Right lobe of liver (tissue), 6 donors: Measurements from ENCODE around the gene HERPUD1. TPM values are rescaled to one million over a fixed set of nuclear protein-coding genes. Genes with fewer than 3 reads are reported as not detected.
"Not testable (repeated sequence)": the region's sequence is repeated elsewhere in the genome, so short reads cannot be mapped to it uniquely, and the experiment has no call there.

Source experiments
- ATAC-seq, 4 donors: fragments of 200-7000 bp; cut with Tn5 transposase; one replicate each; pipeline ENCODE4 v1.9.1; 2020; ENCODE audit warnings: mild to moderate bottlenecking in 4 of 4, moderate library complexity in 4 of 4
- DNase-seq, 3 donors: peaks; one replicate each; pipeline ENCODE4 v3.0.0-alpha.2; 2020
- H3K27ac ChIP-seq, 3 donors: fragments of 200-600 bp; one replicate each; pipeline ENCODE4 v1.8.0; 2022
- H3K27me3 ChIP-seq, 2 donors: fragments of 200-600 bp; one replicate each; pipeline ENCODE4 v1.8.0; 2022
- H3K36me3 ChIP-seq, 4 donors: fragments of 200-600 bp; sonication (generic) in 1 of 4; one replicate each; pipeline versions ENCODE4 v1.5.1 to v1.8.0; 2017 to 2022; ENCODE audit warnings: control low read depth in 1 of 4
- H3K4me1 ChIP-seq, 4 donors: fragments of 200-600 bp; sonication (generic) in 1 of 4; one replicate each; pipeline versions ENCODE4 v1.5.1 to v1.8.0; 2017 to 2022; ENCODE audit warnings: control low read depth in 1 of 4
- H3K4me3 ChIP-seq, 3 donors: fragments of 200-600 bp; one replicate each; pipeline ENCODE4 v1.8.0; 2022
- H3K9me3 ChIP-seq, 4 donors: fragments of 200-600 bp; sonication (generic) in 1 of 4; one replicate each; pipeline versions ENCODE4 v1.5.1 to v1.8.0; 2017 to 2022; ENCODE audit warnings: control low read depth in 1 of 4
- POLR2A ChIP-seq: fragments of 450-650 bp; IDR thresholded peaks from one replicate; pipeline ENCODE4 v1.6.1; 2017; ENCODE audit warnings: antibody characterized with exemption, mild to moderate bottlenecking
- WGBS: methylation state at CpG from one replicate; pipeline ENCODE4 v1.1.6; 2018; ENCODE audit warnings: low coverage, low lambda C conversion rate; ENCODE audit not compliant: insufficient coverage; ENCODE audit errors: missing lambda C conversion rate; 5-methylcytosine and 5-hydroxymethylcytosine counted together
- intact Hi-C, 2 donors: fragments of 100-400 bp; cut with DNase I; formaldehyde crosslinking; loops; one replicate each; pipeline versions ENCODE4 v1.11.2 to v1.14.1; 2022
- total RNA-seq, 6 experiments: library from RNA; depleted of rRNA in 2 of 6; stranded (reverse); fragments of >200 nt in 2 of 6; fragmentation: NEBNext Ultra II Directional in 3 of 6; extraction: Animal tissue kit (Norgen Biotek cat#: 25700) in 3 of 6; gene quantifications; one replicate each; pipeline versions ENCODE4 v1.1.0 to v1.2.4, GENCODE V29; 2016 to 2023
- TF ChIP-seq, protein P1 (sequence below), 4 donors: fragments of 200-600 bp in 3 of 4; fragments of 450-650 bp in 1 of 4; IDR thresholded peaks; one replicate each; pipeline versions ENCODE4 v1.5.1 to v1.8.0; 2016 to 2022; ENCODE audit warnings: antibody characterized with exemption in 4 of 4, mild to moderate bottlenecking in 2 of 4
- donor health status: DM: no; HTN: yes; CAD: no.
- donor health status: DM: no; HTN: no; CAD: no.
- donor health status: DM: no; HTN: no; CAD: no.
- donor health status: DM: no; HTN: yes; CAD: no.
- donor health status: DM: no; HTN: yes; CAD: no.

HERPUD1 gene
- total RNA-seq, 6 experiments from 2014 or later = 103 to 185 (median 133) TPM

DNA sequence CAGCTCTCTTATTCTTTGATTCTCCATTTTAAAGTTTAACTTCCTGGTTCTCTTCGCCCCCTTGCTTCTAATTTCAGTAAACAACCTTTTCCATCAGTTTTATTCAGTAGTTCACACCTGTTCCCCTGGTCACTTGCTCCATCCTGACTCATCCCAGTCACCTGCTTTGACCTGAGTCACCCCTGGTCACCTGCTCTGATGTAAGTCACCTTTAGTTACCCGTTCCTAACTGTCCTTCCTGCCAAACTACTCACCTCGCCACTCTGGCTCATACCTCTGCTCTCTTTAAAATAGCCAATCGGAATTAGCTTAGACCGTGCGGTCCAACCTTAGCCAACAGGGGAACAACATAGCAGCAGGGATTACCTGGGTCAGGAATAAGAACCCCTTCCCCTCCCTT, 52.7 kb downstream of the HERPUD1 start:
- DNase-seq (peak in 1 of 3 donors; percentile 47), ATAC-seq (peak in 1 of 4 donors; percentile 4)
- intact Hi-C loops = no loop called here
- Histone ChIP-seq H3K36me3 (no peaks in the 10 kb centered on the region), H3K27me3 (no peaks in the 10 kb centered on the region), H3K4me3 (no peak overlapping the region), H3K9me3 (no peaks in the 10 kb centered on the region), H3K27ac (peak overlapping the region in 1 of 3 donors; percentile 51), H3K4me1 (peaks cover 0 to 15% (median 3%) of the 10 kb centered on the region in 4 donors)
- TF ChIP-seq, protein P1, sequence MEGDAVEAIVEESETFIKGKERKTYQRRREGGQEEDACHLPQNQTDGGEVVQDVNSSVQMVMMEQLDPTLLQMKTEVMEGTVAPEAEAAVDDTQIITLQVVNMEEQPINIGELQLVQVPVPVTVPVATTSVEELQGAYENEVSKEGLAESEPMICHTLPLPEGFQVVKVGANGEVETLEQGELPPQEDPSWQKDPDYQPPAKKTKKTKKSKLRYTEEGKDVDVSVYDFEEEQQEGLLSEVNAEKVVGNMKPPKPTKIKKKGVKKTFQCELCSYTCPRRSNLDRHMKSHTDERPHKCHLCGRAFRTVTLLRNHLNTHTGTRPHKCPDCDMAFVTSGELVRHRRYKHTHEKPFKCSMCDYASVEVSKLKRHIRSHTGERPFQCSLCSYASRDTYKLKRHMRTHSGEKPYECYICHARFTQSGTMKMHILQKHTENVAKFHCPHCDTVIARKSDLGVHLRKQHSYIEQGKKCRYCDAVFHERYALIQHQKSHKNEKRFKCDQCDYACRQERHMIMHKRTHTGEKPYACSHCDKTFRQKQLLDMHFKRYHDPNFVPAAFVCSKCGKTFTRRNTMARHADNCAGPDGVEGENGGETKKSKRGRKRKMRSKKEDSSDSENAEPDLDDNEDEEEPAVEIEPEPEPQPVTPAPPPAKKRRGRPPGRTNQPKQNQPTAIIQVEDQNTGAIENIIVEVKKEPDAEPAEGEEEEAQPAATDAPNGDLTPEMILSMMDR (IDR thresholded peaks at IDR 0.05) = no peak
- TF ChIP-seq POLR2A = no peak
- WGBS = 62% methylated on average over 6 of the region's 6 CpGs

DNA sequence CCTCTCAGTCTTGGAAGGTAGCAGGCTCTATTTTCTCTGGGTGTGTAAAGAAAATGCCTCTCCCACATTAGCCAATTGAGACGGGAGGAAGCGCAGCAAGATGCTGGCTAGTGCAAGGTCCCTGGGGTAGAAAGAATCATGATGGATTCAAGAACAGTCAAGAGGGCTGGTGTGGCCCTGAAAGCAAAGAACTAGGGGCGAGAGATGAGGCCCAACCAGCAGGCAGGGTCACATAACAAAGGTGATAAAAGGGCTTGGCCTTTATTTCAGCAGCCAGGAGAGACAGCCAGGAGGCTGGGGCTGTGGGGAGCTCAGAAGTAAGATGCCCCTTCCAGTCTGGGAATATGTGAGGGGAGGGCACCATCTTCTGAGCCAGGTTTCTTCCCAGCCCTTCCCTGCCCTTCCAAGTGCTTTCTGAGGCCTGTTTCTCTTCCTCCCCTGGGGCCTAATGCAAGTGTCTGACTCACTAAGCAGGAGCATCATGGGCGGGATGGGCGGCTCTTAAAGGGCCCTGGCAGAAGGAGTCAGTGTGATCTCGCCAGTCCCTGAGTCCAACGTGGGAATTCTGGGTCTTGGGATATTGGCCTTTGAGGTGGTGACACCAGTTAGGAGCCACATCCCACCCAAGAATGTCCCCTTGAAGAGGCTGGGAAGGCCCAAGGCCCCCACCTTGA, 53.5 kb downstream of the HERPUD1 start:
- no peak for ATAC-seq

DNA sequence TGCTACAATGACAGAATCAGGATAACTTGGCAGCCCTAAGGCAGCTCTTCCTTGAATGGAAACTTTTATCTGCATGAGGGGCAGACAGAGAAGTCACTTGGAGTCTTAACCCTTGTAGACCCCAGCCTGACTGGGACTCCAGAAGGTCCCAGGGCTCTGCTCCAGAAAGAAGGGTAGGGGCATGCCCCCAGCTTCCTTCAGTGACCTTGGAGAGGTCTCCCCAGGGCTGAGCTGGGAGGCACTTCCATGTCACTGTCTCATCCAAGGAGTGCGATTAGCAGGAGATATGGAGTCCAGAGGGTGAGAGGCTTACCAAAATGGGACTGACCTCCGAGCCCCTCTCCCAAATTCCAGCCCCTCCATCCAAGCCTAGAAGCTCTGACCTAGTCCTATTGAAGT, 54.0 kb downstream of the HERPUD1 start:
- no CpG with 5 or more reads among the region's 2 CpGs for WGBS
- DNase-seq = no peak
- Histone ChIP-seq H3K4me1 (peaks cover 0 to 19% (median 0%) of the 10 kb centered on the region in 4 donors), H3K9me3 (no peaks in the 10 kb centered on the region), H3K36me3 (no peaks in the 10 kb centered on the region), H3K27me3 (no peaks in the 10 kb centered on the region), H3K4me3 (no peak overlapping the region), H3K27ac (no peak overlapping the region)
- intact Hi-C loops = no loop called here
- no peak for TF ChIP-seq POLR2A
- TF ChIP-seq, protein P1 (IDR thresholded peaks at IDR 0.05) = no peak
- ATAC-seq = no peak

More for the DNA sequence above, 53.5 kb downstream of the HERPUD1 start:
- H3K36me3 ChIP-seq = no peaks in the 10 kb centered on the region
- no peak for TF ChIP-seq POLR2A
- TF ChIP-seq, protein P1 (IDR thresholded peaks at IDR 0.05) = no peak
- H3K27ac ChIP-seq = peak overlapping the region in 1 of 3 donors; percentile 51
- intact Hi-C loops = no loop called here
- H3K27me3 ChIP-seq = no peaks in the 10 kb centered on the region
- H3K4me1 ChIP-seq = peaks cover 0 to 15% (median 0%) of the 10 kb centered on the region in 4 donors
- 97% methylated on average over 4 of the region's 7 CpGs for WGBS
- no peak overlapping the region for H3K4me3 ChIP-seq
- H3K9me3 ChIP-seq = no peaks in the 10 kb centered on the region
- DNase-seq = no peak

DNA sequence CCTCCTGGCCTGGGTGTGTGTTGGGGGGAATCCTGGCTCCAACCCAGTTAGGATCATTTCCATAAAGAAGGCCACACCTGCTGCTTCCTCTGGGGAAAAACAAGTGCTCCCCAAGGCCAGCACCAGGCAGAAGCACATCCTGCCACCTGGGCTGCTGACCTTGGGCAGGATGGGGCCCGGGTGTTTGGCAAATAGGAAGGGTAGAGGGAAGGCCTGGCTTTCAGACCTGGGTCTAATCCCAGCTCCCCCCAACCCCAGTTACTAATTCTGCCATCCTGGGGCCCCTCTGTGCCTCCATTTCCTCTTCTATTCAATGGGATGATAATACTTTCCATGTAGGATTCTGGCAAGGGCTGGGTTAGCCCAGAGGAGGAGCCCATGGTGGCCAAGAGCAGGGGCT, 54.4 kb downstream of the HERPUD1 start:
- Histone ChIP-seq H3K27me3 (no peaks in the 10 kb centered on the region), H3K27ac (no peak overlapping the region), H3K4me1 (peaks cover 0 to 19% (median 0%) of the 10 kb centered on the region in 4 donors), H3K36me3 (no peaks in the 10 kb centered on the region), H3K9me3 (no peaks in the 10 kb centered on the region), H3K4me3 (no peak overlapping the region)
- intact Hi-C loops = no loop called here
- no CpG with 5 or more reads among the region's 1 CpG for WGBS
- TF ChIP-seq, protein P1 (IDR thresholded peaks at IDR 0.05) = no peak
- DNase-seq (no peak), ATAC-seq (no peak)

DNA sequence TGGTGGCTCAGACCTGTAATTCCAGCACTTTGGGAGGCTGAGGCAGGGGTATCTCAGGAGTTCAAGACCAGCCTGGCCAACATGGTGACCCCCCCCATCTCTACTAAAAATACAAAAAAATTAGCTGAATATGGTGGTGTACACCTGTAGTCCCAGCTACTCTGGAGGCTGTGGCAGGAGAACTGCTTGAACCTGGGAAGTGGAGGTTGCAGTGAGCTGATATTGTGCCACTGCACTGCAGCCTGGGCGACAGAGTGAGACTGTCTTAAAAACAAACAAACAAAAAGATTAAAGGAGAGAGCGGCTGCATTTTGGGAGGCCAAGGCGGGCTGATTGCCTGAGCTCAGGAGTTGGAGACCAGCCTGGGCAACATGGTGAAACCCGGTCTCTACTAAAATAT, 55.0 kb downstream of the HERPUD1 start:
- H3K36me3 ChIP-seq, ATAC-seq, H3K27me3 ChIP-seq, H3K4me3 ChIP-seq, H3K27ac ChIP-seq, intact Hi-C loops, H3K9me3 ChIP-seq: not testable (repeated sequence)
- H3K4me1 ChIP-seq = peaks cover 0 to 19% (median 0%) of the 10 kb centered on the region in 4 donors
- DNase-seq = peak in 1 of 3 donors; percentile 18
- WGBS = 92% methylated on average over 3 of the region's 4 CpGs
